ENCODE results near the gene CNTFR.
"Not testable (repeated sequence)": the region's sequence is repeated elsewhere in the genome, so short reads cannot be mapped to it uniquely, and the experiment has no call there.

CNTFR gene

GRCh38 chr9:34589636-34590380, at the start of gene CNTFR:
Gene CNTFR (minus strand): TSS chr9:34589724. CDS start chr9:34568981, 20,743 bp downstream.
- peak; percentile 56 for DNase-seq

- not testable (repeated sequence) for DNase-seq
These were observed 49.8 kb upstream of the CNTFR start for GRCh38 chr9:34639322-34639721.

- no peak for DNase-seq
These were observed 48.6 kb upstream of the CNTFR start for GRCh38 chr9:34638138-34638445.

- DNase-seq: peak; percentile 92
These were observed 48.0 kb upstream of the CNTFR start, which contains the start of gene SIGMAR1 for GRCh38 chr9:34637356-34638137. Gene SIGMAR1 (minus strand): TSS chr9:34637787. CDS start chr9:34637697, 90 bp downstream.

- no peak for DNase-seq
These were observed 47.3 kb upstream of the CNTFR start for GRCh38 chr9:34636791-34637355.

- DNase-seq: no peak
These were observed 46.0 kb upstream of the CNTFR start for GRCh38 chr9:34635556-34635955.

- DNase-seq: no peak
These were observed 45.2 kb upstream of the CNTFR start for GRCh38 chr9:34634551-34635248.

- DNase-seq: peak; percentile 35
These were observed 44.5 kb upstream of the CNTFR start for GRCh38 chr9:34633851-34634550.

GRCh38 chr9:34633166-34633565, 43.6 kb upstream of the CNTFR start:
- DNase-seq: no peak

- no peak for DNase-seq
These were observed 41.1 kb upstream of the CNTFR start for GRCh38 chr9:34630402-34631154.

GRCh38 chr9:34629491-34629808, 39.9 kb upstream of the CNTFR start:
- no peak for DNase-seq

GRCh38 chr9:34628656-34629490, 39.3 kb upstream of the CNTFR start, which contains the start of gene ARID3C:
Gene ARID3C (minus strand): TSS chr9:34629066. CDS start chr9:34628014, 1,052 bp downstream.
- DNase-seq: peak; percentile 37

- DNase-seq: no peak
These were observed 38.5 kb upstream of the CNTFR start for GRCh38 chr9:34627716-34628655.

- DNase-seq: no peak
These were observed 35.6 kb upstream of the CNTFR start for GRCh38 chr9:34625186-34625486.

- DNase-seq: no peak
These were observed 35.1 kb upstream of the CNTFR start for GRCh38 chr9:34624475-34625185.

GRCh38 chr9:34623374-34624235, 34.1 kb upstream of the CNTFR start:
- no peak for DNase-seq

GRCh38 chr9:34620061-34620994, 30.8 kb upstream of the CNTFR start, which contains the start of gene DCTN3:
Gene DCTN3 (minus strand): TSS chr9:34620495. CDS start chr9:34620464, 31 bp downstream.
- peak; percentile 97 for DNase-seq

Measured in COR-L47 (cell line).